HepG2 (cell line): ENCODE data around the gene ZDHHC11. TPM values are rescaled to one million over a fixed set of nuclear protein-coding genes. Genes with fewer than 3 reads are reported as not detected.

ENCODE experiments used
- ATAC-seq: fragments of 200-7000 bp; cut with Tn5 transposase; 3 replicates; pipeline ENCODE4 v1.9.1; 2020; ENCODE audit warnings: mild to moderate bottlenecking, moderate library complexity
- BruUV-seq: library from RNA; stranded (reverse); fragments of 400-500 nt; replicated peaks from 2 replicates; lab custom pipeline; 2021; lab: Mats Ljungman, UMichigan
- CTCF ChIA-PET: fragments of 300-600 bp; formaldehyde crosslinking; extraction: SDS; loops from one replicate; lab custom pipeline; 2021; ENCODE audit warnings: low total read pairs, inconsistent platforms, low intra/inter-chr PET ratio; lab: Yijun Ruan, JAX
- POLR2A ChIA-PET: fragments of 350-600 bp; sonication (Branson Sonifier 250); formaldehyde crosslinking; loops from one replicate; lab custom pipeline; 2020; ENCODE audit warnings: antibody characterized with exemption, inconsistent platforms; lab: Yijun Ruan, JAX
- DNase-seq: peaks from one replicate; pipeline ENCODE4 v3.0.0-alpha.2; 2015; ENCODE audit warnings: low spot score
- FAIRE-seq: peaks from 3 replicates; lab custom pipeline; 2011; peaks lifted over from hg19 to GRCh38; lab: Jason Lieb, UNC
- H2AFZ ChIP-seq: one replicate; pipeline ENCODE4 v1.6.1; 2011; ENCODE audit warnings: low read length, inconsistent platforms
- H3K27ac ChIP-seq: fragments of 300-600 bp; 3 replicates; pipeline ENCODE4 v1.8.0; 2011; ENCODE audit warnings: mixed run types, mild to moderate bottlenecking, mixed read lengths, low read length, inconsistent platforms; ENCODE audit not compliant: insufficient read depth; ENCODE audit errors: extremely low read length
- H3K27me3 ChIP-seq, 2 experiments: fragments of 200-600 bp in 1 of 2; 2 replicates in 1 of 2; 3 replicates in 1 of 2; pipeline versions ENCODE4 v1.6.0 to v1.8.0; 2011; ENCODE audit warnings: low read length in 2 of 2, mild to moderate bottlenecking in 2 of 2, moderate library complexity in 2 of 2, inconsistent platforms in 1 of 2; ENCODE audit not compliant: insufficient read depth in 2 of 2, control insufficient read depth in 1 of 2
- H3K36me3 ChIP-seq, 2 experiments: fragments of 200-600 bp in 1 of 2; replicated peaks in 1 of 2; 2 replicates in 1 of 2; 3 replicates in 1 of 2; pipeline versions ENCODE4 v1.5.1 to v1.8.0; 2011; ENCODE audit warnings: low read length in 2 of 2, inconsistent platforms in 1 of 2; ENCODE audit not compliant: insufficient read depth in 2 of 2, control insufficient read depth in 1 of 2
- H3K4me1 ChIP-seq: 2 replicates; pipeline ENCODE4 v1.5.1; 2012; ENCODE audit warnings: low read length, inconsistent platforms; ENCODE audit not compliant: insufficient read depth
- H3K4me2 ChIP-seq: 2 replicates; pipeline ENCODE4 v1.6.0; 2011; ENCODE audit warnings: low read depth, low read length, inconsistent platforms
- H3K4me3 ChIP-seq, 3 experiments: fragments of 200-600 bp in 1 of 3; sonication (generic), shearing (Covaris generic) in 1 of 3; replicated peaks in 1 of 3; 2 replicates each; pipeline ENCODE4 v1.5.1; 2011 to 2016; ENCODE audit warnings: low read length in 3 of 3, inconsistent platforms in 2 of 3, low read depth in 2 of 3, mild to moderate bottlenecking in 2 of 3, control low read depth in 1 of 3, mixed read lengths in 1 of 3; ENCODE audit not compliant: insufficient read depth in 1 of 3
- H3K79me2 ChIP-seq: one replicate; pipeline ENCODE4 v1.6.1; 2011; ENCODE audit warnings: low read length, inconsistent platforms; ENCODE audit not compliant: insufficient read depth
- H3K9ac ChIP-seq: 2 replicates; pipeline ENCODE4 v1.6.0; 2011; ENCODE audit warnings: mild to moderate bottlenecking, low read depth, low read length, inconsistent platforms; ENCODE audit not compliant: insufficient read depth
- H3K9me3 ChIP-seq: 2 replicates; pipeline ENCODE4 v1.5.1; 2012; ENCODE audit warnings: mild to moderate bottlenecking, low read length
- H4K20me1 ChIP-seq: 2 replicates; pipeline ENCODE4 v1.6.0; 2011; ENCODE audit warnings: inconsistent platforms, mild to moderate bottlenecking, low read length, moderate library complexity; ENCODE audit not compliant: insufficient read depth
- ESRRA ChIP-seq: sonication (generic); formaldehyde crosslinking; IDR thresholded peaks from 2 replicates; pipeline ENCODE4 v1.5.1; 2020; ENCODE audit warnings: mild to moderate bottlenecking, low read depth, missing genetic modification reagents
- FOXA1 ChIP-seq, 2 experiments: fragments of 450-650 bp in 1 of 2; sonication (generic) in 1 of 2; formaldehyde crosslinking in 1 of 2; IDR thresholded peaks; 2 replicates each; pipeline versions ENCODE4 v1.4.0 to v1.6.1; 2016 to 2020; ENCODE audit warnings: missing genetic modification reagents in 1 of 2
- HOXA5 ChIP-seq: sonication (generic); formaldehyde crosslinking; IDR thresholded peaks from 2 replicates; pipeline ENCODE4 v1.4.0; 2020; ENCODE audit warnings: missing genetic modification reagents
- NCOA2 ChIP-seq: sonication (generic); formaldehyde crosslinking; IDR thresholded peaks from 2 replicates; pipeline ENCODE4 v1.8.0; 2022; ENCODE audit warnings: inconsistent platforms
- RARG ChIP-seq: sonication (generic); formaldehyde crosslinking; IDR thresholded peaks from 2 replicates; pipeline ENCODE4 v1.4.0; 2020; ENCODE audit warnings: low read depth, mild to moderate bottlenecking, missing genetic modification reagents
- ZMYM4 ChIP-seq: sonication (generic); formaldehyde crosslinking; IDR thresholded peaks from 2 replicates; pipeline ENCODE4 v1.8.1; 2023; ENCODE audit warnings: mild to moderate bottlenecking, missing genetic modification reagents
- ZNF101 ChIP-seq: sonication (generic); formaldehyde crosslinking; IDR thresholded peaks from 2 replicates; pipeline ENCODE4 v1.4.0; 2020; ENCODE audit warnings: mild to moderate bottlenecking, low read depth, missing genetic modification reagents, borderline replicate concordance
- ZNF562 ChIP-seq: sonication (generic); formaldehyde crosslinking; IDR thresholded peaks from 2 replicates; pipeline ENCODE4 v1.8.0; 2022; ENCODE audit warnings: missing genetic modification reagents, borderline replicate concordance
- WGBS: methylation state at CpG from one replicate; pipeline ENCODE4 v1.1.6; 2017; ENCODE audit warnings: low lambda C conversion rate; 5-methylcytosine and 5-hydroxymethylcytosine counted together
- in situ Hi-C: cut with HindIII; loops from 2 replicates; pipeline ENCODE4 v1.10.0; 2017; ENCODE audit warnings: low pct_unique_long_range_greater_than_20kb; ENCODE audit not compliant: extremely low pct_ligation_motif_present
- intact Hi-C: fragments of 100-400 bp; cut with micrococcal nuclease; formaldehyde crosslinking; loops from one replicate; pipeline ENCODE4 v1.10.0; 2022; ENCODE audit not compliant: unreplicated experiment
- polyA plus RNA-seq, 8 experiments: library from polyadenylated mRNA; depleted of rRNA in 3 of 8; stranded (reverse) in 7 of 8; unstranded in 1 of 8; fragments of >200 nt; fragmentation: Illumina TruSeq in 4 of 8; extraction: Trizol in 4 of 8; gene quantifications; 2 replicates each; pipeline versions ENCODE4 v1.2.1 to v1.2.3, GENCODE V29; 2011 to 2016; ENCODE audit warnings: low read depth in 4 of 8, missing spikeins in 1 of 8, mixed read lengths in 1 of 8; ENCODE audit not compliant: insufficient read depth in 1 of 8
- total RNA-seq, 5 experiments: library from RNA; depleted of rRNA; stranded (reverse); fragments of >200 nt; fragmentation: Illumina TruSeq; extraction: Trizol; gene quantifications; 2 replicates each; pipeline ENCODE4 v1.2.3, GENCODE V29; 2016; ENCODE audit warnings: low read depth in 1 of 5
- TF ChIP-seq, protein P1 (sequence below): sonication (generic); formaldehyde crosslinking; IDR thresholded peaks from 2 replicates; pipeline ENCODE4 v1.4.0; 2020; ENCODE audit warnings: missing genetic modification reagents
- TF ChIP-seq, protein P2 (sequence below): sonication (generic); formaldehyde crosslinking; IDR thresholded peaks from 2 replicates; pipeline ENCODE4 v1.4.0; 2020; ENCODE audit warnings: missing genetic modification reagents
- TF ChIP-seq, protein P3 (sequence below): IDR thresholded peaks from 2 replicates; pipeline ENCODE4 v1.6.1; 2018; ENCODE audit warnings: missing genetic modification reagents
- TF ChIP-seq, protein P4 (sequence below): sonication (generic); formaldehyde crosslinking; IDR thresholded peaks from 2 replicates; pipeline ENCODE4 v1.5.0; 2020; ENCODE audit warnings: missing genetic modification reagents, mild to moderate bottlenecking, borderline replicate concordance
- TF ChIP-seq, protein P5 (sequence below): sonication (generic); formaldehyde crosslinking; IDR thresholded peaks from 2 replicates; pipeline ENCODE4 v1.4.0; 2020; ENCODE audit warnings: missing genetic modification reagents
- TF ChIP-seq, protein P6 (sequence below): sonication (generic); IDR thresholded peaks from 2 replicates; pipeline ENCODE4 v1.6.1; 2016; ENCODE audit warnings: low read depth, borderline replicate concordance

ZDHHC11 gene
- total and polyA plus RNA-seq, 2 of the 13 experiments (the other 11 are each of a cell fraction or from before 2014, with no cell fraction given) = 2.1 to 4.0 TPM

DNA sequence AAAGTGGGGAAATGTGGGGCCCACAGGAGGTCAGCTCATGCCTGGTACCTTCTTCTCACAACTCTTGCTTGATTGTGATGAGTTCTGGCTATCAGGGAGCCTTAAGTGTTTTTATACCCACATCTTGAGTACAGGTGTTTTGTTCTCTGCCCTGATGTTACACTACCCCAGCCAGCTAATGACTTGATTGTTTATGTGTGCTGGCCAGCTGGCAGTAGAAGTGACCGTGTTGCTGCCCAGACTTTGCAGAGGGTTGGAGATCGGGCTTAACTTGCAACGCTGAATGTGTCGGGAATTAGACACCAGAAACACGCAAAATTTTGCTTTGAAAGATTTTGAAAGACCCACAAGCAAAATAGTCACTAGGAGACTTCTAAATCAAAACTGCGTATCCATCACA is 49.3 kb downstream of the ZDHHC11 start:
- ATAC-seq = no peak
- Histone ChIP-seq H2AFZ (no peak overlapping the region), H3K4me1 (no peaks in the 10 kb centered on the region), H3K9ac (no peak overlapping the region), H3K27me3 (no peaks in the 10 kb centered on the region; a peak in 1 of 5 replicates), H3K4me2 (no peak overlapping the region), H3K27ac (no peak overlapping the region), H3K4me3 (no peak overlapping the region), H4K20me1 (no peaks in the 10 kb centered on the region), H3K79me2 (no peaks in the 10 kb centered on the region), H3K9me3 (no peaks in the 10 kb centered on the region), H3K36me3 (no peaks in the 10 kb centered on the region)
- in situ Hi-C loops = no loop called here
- CTCF ChIA-PET = no interaction called here
- no peak for FAIRE-seq
- BruUV-seq = no TSS peak
- POLR2A ChIA-PET = no interaction called here
- intact Hi-C loops = no loop called here
- WGBS = 82% methylated on average over 6 of the region's 6 CpGs
- DNase-seq = no peak
- TF ChIP-seq ZMYM4 (CRISPR knock-in tag) = no peak
- TF ChIP-seq, protein P1, sequence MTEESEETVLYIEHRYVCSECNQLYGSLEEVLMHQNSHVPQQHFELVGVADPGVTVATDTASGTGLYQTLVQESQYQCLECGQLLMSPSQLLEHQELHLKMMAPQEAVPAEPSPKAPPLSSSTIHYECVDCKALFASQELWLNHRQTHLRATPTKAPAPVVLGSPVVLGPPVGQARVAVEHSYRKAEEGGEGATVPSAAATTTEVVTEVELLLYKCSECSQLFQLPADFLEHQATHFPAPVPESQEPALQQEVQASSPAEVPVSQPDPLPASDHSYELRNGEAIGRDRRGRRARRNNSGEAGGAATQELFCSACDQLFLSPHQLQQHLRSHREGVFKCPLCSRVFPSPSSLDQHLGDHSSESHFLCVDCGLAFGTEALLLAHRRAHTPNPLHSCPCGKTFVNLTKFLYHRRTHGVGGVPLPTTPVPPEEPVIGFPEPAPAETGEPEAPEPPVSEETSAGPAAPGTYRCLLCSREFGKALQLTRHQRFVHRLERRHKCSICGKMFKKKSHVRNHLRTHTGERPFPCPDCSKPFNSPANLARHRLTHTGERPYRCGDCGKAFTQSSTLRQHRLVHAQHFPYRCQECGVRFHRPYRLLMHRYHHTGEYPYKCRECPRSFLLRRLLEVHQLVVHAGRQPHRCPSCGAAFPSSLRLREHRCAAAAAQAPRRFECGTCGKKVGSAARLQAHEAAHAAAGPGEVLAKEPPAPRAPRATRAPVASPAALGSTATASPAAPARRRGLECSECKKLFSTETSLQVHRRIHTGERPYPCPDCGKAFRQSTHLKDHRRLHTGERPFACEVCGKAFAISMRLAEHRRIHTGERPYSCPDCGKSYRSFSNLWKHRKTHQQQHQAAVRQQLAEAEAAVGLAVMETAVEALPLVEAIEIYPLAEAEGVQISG = no peak
- TF ChIP-seq FOXA1 (IDR thresholded peaks at IDR 0.05) = no peak
- TF ChIP-seq FOXA1 (CRISPR knock-in tag; IDR thresholded peaks at IDR 0.05) = no peak
- TF ChIP-seq ESRRA (CRISPR knock-in tag) = no peak
- TF ChIP-seq, protein P2, sequence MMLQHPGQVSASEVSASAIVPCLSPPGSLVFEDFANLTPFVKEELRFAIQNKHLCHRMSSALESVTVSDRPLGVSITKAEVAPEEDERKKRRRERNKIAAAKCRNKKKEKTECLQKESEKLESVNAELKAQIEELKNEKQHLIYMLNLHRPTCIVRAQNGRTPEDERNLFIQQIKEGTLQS (CRISPR knock-in tag) = no peak
- no peak for TF ChIP-seq RARG
- TF ChIP-seq ZNF101 = no peak
- TF ChIP-seq, protein P3, sequence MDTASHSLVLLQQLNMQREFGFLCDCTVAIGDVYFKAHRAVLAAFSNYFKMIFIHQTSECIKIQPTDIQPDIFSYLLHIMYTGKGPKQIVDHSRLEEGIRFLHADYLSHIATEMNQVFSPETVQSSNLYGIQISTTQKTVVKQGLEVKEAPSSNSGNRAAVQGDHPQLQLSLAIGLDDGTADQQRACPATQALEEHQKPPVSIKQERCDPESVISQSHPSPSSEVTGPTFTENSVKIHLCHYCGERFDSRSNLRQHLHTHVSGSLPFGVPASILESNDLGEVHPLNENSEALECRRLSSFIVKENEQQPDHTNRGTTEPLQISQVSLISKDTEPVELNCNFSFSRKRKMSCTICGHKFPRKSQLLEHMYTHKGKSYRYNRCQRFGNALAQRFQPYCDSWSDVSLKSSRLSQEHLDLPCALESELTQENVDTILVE (CRISPR knock-in tag) = no peak
- TF ChIP-seq, protein P4, sequence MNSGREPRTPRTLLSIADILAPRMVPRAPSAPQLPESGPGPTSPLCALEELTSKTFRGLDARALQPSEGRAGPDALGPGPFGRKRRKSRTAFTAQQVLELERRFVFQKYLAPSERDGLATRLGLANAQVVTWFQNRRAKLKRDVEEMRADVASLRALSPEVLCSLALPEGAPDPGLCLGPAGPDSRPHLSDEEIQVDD (CRISPR knock-in tag) = no peak
- no peak for TF ChIP-seq HOXA5 (CRISPR knock-in tag)
- TF ChIP-seq ZNF562 (CRISPR knock-in tag) = no peak
- TF ChIP-seq, protein P5, sequence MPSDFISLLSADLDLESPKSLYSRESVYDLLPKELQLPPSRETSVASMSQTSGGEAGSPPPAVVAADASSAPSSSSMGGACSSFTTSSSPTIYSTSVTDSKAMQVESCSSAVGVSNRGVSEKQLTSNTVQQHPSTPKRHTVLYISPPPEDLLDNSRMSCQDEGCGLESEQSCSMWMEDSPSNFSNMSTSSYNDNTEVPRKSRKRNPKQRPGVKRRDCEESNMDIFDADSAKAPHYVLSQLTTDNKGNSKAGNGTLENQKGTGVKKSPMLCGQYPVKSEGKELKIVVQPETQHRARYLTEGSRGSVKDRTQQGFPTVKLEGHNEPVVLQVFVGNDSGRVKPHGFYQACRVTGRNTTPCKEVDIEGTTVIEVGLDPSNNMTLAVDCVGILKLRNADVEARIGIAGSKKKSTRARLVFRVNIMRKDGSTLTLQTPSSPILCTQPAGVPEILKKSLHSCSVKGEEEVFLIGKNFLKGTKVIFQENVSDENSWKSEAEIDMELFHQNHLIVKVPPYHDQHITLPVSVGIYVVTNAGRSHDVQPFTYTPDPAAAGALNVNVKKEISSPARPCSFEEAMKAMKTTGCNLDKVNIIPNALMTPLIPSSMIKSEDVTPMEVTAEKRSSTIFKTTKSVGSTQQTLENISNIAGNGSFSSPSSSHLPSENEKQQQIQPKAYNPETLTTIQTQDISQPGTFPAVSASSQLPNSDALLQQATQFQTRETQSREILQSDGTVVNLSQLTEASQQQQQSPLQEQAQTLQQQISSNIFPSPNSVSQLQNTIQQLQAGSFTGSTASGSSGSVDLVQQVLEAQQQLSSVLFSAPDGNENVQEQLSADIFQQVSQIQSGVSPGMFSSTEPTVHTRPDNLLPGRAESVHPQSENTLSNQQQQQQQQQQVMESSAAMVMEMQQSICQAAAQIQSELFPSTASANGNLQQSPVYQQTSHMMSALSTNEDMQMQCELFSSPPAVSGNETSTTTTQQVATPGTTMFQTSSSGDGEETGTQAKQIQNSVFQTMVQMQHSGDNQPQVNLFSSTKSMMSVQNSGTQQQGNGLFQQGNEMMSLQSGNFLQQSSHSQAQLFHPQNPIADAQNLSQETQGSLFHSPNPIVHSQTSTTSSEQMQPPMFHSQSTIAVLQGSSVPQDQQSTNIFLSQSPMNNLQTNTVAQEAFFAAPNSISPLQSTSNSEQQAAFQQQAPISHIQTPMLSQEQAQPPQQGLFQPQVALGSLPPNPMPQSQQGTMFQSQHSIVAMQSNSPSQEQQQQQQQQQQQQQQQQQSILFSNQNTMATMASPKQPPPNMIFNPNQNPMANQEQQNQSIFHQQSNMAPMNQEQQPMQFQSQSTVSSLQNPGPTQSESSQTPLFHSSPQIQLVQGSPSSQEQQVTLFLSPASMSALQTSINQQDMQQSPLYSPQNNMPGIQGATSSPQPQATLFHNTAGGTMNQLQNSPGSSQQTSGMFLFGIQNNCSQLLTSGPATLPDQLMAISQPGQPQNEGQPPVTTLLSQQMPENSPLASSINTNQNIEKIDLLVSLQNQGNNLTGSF = no peak
- TF ChIP-seq, protein P6, sequence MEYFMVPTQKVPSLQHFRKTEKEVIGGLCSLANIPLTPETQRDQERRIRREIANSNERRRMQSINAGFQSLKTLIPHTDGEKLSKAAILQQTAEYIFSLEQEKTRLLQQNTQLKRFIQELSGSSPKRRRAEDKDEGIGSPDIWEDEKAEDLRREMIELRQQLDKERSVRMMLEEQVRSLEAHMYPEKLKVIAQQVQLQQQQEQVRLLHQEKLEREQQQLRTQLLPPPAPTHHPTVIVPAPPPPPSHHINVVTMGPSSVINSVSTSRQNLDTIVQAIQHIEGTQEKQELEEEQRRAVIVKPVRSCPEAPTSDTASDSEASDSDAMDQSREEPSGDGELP = no peak
- no peak for TF ChIP-seq NCOA2 (CRISPR knock-in tag)
